ENCODE results near the gene CAPN5. TPM values are rescaled to one million over a fixed set of nuclear protein-coding genes. Genes with fewer than 3 reads are reported as not detected.

Gene CAPN5
- total RNA-seq, 1 donor from 2014 or later: 12.8 TPM

DNA sequence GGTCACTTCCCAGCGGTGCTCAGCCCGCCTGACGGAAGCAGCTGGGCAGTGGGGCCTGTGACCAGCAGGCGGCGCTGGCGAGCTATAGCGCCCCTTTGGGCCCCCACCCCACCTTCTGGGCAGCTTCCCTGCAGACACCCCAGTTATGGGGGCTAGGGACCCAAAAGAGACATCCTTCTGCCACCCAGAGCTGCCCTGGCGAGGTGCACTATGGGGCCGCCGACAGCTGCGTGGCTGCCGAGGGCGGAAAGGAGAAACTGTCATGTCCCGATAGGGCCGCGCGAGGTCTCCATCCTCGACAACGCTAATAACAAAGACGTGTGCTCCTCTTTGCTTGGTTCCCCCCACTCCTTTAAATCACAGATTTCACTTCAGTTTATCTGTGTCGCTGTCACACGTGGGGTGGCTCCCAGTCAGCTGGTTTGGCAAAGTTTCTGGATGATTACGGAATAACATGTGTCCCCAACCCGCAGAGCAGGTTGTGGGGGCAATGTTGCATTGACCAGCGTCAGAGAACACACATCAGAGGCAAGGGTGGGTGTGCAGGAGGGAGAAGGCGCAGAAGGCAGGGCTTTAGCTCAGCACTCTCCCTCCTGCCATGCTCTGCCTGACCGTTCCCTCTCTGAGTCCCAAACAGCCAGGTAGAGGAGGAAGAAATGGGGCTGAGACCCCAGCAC lies 60.6 kb downstream of the CAPN5 start:
- Mint-ChIP-seq H3K27ac (ENCODE audit: unreplicated experiment) (no peak overlapping the region), H3K9me3 (ENCODE audit: unreplicated experiment) (no peaks in the 10 kb centered on the region), H3K4me3 (ENCODE audit: unreplicated experiment) (peak overlapping the region; percentile 61), H3K4me1 (ENCODE audit: unreplicated experiment) (peaks cover 10% of the 10 kb centered on the region), H3K36me3 (ENCODE audit: unreplicated experiment) (peaks cover 8% of the 10 kb centered on the region), H3K27me3 (ENCODE audit: unreplicated experiment) (peaks cover 2% of the 10 kb centered on the region)
- no peak for DNase-seq (ENCODE audit: extremely low spot score, unreplicated experiment)
- TF ChIP-seq, protein P1, sequence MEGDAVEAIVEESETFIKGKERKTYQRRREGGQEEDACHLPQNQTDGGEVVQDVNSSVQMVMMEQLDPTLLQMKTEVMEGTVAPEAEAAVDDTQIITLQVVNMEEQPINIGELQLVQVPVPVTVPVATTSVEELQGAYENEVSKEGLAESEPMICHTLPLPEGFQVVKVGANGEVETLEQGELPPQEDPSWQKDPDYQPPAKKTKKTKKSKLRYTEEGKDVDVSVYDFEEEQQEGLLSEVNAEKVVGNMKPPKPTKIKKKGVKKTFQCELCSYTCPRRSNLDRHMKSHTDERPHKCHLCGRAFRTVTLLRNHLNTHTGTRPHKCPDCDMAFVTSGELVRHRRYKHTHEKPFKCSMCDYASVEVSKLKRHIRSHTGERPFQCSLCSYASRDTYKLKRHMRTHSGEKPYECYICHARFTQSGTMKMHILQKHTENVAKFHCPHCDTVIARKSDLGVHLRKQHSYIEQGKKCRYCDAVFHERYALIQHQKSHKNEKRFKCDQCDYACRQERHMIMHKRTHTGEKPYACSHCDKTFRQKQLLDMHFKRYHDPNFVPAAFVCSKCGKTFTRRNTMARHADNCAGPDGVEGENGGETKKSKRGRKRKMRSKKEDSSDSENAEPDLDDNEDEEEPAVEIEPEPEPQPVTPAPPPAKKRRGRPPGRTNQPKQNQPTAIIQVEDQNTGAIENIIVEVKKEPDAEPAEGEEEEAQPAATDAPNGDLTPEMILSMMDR (IDR thresholded peaks at IDR 0.05): peak; percentile 100

DNA sequence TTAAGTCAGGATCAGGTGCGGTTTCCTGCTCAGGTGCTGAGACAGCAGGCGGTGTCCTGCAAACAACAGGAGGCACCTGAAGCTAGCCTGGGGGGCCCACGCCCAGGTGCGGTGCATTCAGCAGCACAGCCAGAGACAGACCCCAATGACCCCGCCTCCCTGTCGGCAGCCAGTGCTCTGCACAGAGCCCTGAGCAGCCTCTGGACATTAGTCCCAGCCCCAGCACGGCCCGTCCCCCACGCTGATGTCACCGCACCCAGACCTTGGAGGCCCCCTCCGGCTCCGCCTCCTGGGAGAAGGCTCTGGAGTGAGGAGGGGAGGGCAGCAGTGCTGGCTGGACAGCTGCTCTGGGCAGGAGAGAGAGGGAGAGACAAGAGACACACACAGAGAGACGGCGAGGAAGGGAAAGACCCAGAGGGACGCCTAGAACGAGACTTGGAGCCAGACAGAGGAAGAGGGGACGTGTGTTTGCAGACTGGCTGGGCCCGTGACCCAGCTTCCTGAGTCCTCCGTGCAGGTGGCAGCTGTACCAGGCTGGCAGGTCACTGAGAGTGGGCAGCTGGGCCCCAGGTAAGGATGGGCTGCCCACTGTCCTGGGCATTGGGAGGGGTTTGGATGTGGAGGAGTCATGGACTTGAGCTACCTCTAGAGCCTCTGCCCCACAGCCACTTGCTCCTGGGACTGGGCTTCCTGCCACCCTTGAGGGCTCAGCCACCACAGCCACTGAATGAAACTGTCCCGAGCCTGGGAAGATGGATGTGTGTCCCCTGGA lies 61.3 kb downstream of the CAPN5 start, which contains the start of gene MYO7A:
Gene MYO7A, plus strand, starts transcription at position 327 of the 772 bp plus-strand sequence. CDS start 2,389 bp downstream, outside the sequence.
- Mint-ChIP-seq H3K4me3 (ENCODE audit: unreplicated experiment) (peak within 1 kb of the TSS; percentile 61), H3K27me3 (ENCODE audit: unreplicated experiment) (peaks cover 2% of the 10 kb centered on the region), H3K4me1 (ENCODE audit: unreplicated experiment) (peaks cover 10% of the 10 kb centered on the region), H3K27ac (ENCODE audit: unreplicated experiment) (no peak within 1 kb of the TSS), H3K36me3 (ENCODE audit: unreplicated experiment) (peaks cover 7% of the 10 kb centered on the region), H3K9me3 (ENCODE audit: unreplicated experiment) (no peaks in the 10 kb centered on the region)
- no peak for DNase-seq (ENCODE audit: extremely low spot score, unreplicated experiment)
- TF ChIP-seq, protein P1 (IDR thresholded peaks at IDR 0.05): no peak

DNA sequence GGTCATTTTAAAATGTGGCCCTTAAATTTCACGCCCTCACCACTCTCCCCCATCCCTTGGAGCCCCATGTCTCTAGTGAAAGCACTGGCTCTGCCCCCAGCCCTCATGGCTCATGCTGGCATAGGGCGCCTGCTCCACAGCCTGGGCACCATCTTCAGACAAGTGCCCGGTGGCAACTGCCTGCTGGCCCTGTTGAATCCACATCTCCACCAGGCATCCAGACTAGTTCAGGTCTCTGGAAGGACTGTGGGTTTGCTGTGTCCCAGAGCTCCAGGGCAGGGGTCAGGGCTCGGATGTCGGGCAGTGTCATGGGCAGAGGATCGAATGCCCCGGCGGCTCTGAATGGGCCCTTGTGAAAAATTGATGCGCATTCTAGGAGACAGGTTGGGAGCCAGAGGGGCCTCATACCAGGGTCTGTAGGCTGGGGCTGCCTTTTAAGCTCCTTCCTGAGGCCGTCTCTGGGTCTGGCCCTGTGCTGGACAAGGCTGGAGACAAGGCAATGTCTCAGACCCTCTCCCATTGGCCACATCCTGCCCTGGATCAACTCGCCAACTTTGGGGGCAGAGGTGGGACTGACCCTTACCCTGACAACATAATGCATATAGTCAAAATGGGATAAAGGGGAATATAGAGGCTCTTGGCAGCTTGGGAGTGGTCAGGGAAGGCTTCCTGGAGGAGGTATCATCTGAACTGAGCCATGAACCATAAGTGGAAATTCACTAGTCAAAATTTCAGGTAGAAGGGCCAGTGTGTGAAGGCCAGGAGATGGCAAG lies 62.5 kb downstream of the CAPN5 start:
- H3K27me3 Mint-ChIP-seq (ENCODE audit: unreplicated experiment): peaks cover 2% of the 10 kb centered on the region
- no peak overlapping the region for H3K27ac Mint-ChIP-seq (ENCODE audit: unreplicated experiment)
- DNase-seq (ENCODE audit: extremely low spot score, unreplicated experiment): no peak
- peaks cover 10% of the 10 kb centered on the region for H3K4me1 Mint-ChIP-seq (ENCODE audit: unreplicated experiment)
- H3K36me3 Mint-ChIP-seq (ENCODE audit: unreplicated experiment): peaks cover under 1% of the 10 kb centered on the region
- H3K9me3 Mint-ChIP-seq (ENCODE audit: unreplicated experiment): no peaks in the 10 kb centered on the region
- TF ChIP-seq, protein P1 (IDR thresholded peaks at IDR 0.05): no peak
- no peak overlapping the region for H3K4me3 Mint-ChIP-seq (ENCODE audit: unreplicated experiment)

DNA sequence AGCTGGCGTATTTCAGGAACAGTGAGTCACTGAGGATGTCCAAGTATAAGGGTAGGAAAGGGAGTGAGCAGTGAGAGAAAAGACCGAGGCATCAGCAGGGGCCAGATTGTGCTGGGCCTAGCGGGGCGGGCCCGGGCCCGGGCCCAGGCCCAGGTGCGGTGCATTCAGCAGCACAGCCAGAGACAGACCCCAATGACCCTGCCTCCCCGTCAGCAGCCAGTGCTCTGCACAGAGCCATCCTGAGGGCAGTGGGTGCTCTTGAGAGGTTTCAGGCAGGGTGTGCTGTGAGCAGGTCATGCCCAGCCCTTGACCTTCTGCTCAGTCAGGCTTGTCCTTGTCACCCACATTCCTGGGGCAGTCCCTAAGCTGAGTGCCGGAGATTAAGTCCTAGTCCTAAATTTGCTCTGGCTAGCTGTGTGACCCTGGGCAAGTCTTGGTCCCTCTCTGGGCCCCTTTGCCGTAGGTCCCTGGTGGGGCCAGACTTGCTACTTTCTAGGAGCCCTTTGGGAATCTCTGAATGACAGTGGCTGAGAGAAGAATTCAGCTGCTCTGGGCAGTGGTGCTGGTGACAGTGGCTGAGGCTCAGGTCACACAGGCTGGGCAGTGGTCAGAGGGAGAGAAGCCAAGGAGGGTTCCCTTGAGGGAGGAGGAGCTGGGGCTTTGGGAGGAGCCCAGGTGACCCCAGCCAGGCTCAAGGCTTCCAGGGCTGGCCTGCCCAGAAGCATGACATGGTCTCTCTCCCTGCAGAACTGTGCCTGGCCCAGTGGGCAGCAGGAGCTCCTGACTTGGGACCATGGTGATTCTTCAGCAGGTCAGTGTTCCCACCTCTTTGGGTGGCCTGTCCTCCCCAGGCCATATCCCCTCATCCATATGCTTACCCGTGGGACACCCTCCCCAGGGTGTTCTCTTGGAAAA lies 63.3 kb downstream of the CAPN5 start:
- TF ChIP-seq, protein P1 (IDR thresholded peaks at IDR 0.05): no peak
- Mint-ChIP-seq H3K27ac (ENCODE audit: unreplicated experiment) (no peak overlapping the region), H3K9me3 (ENCODE audit: unreplicated experiment) (no peaks in the 10 kb centered on the region), H3K4me3 (ENCODE audit: unreplicated experiment) (no peak overlapping the region), H3K27me3 (ENCODE audit: unreplicated experiment) (peaks cover 2% of the 10 kb centered on the region), H3K36me3 (ENCODE audit: unreplicated experiment) (no peaks in the 10 kb centered on the region), H3K4me1 (ENCODE audit: unreplicated experiment) (peaks cover 10% of the 10 kb centered on the region)
- DNase-seq (ENCODE audit: extremely low spot score, unreplicated experiment): no peak

Data from osteocyte (in vitro differentiated cells).